Kidney (tissue), 14 donors: ENCODE measurements around the gene TCL1B. TPM values are rescaled to one million over a fixed set of nuclear protein-coding genes. Genes with fewer than 3 reads are reported as not detected.
A peak's percentile ranks its signal among the peaks of the same experiment; 100 is the strongest.

ENCODE experiments used
- DNase-seq, 5 donors: peaks; one replicate each; pipeline ENCODE4 v3.0.0-alpha.2; 2013 to 2020
- FAIRE-seq: peaks from 2 replicates; lab custom pipeline; 2012; peaks lifted over from hg19 to GRCh38; lab: Jason Lieb, UNC
- H3K27ac ChIP-seq, 2 donors: one replicate each; pipeline ENCODE4 v1.7.0; 2013; ENCODE audit warnings: low read depth in 2 of 2, low read length in 2 of 2, inconsistent platforms in 1 of 2
- H3K27me3 ChIP-seq: one replicate; pipeline ENCODE4 v1.7.1; 2013; ENCODE audit warnings: low read length, inconsistent platforms; ENCODE audit not compliant: control insufficient read depth, insufficient read depth
- H3K36me3 ChIP-seq, 3 donors: one replicate each; pipeline versions ENCODE4 v1.7.0 to v1.7.1; 2013; ENCODE audit warnings: low read length in 3 of 3, control low read depth in 1 of 3, inconsistent platforms in 1 of 3; ENCODE audit not compliant: insufficient read depth in 3 of 3, control insufficient read depth in 2 of 3
- H3K4me1 ChIP-seq, 3 donors: one replicate each; pipeline versions ENCODE4 v1.7.0 to v1.7.1; 2013; ENCODE audit warnings: low read length in 3 of 3, inconsistent platforms in 1 of 3, low read depth in 1 of 3; ENCODE audit not compliant: control insufficient read depth in 2 of 3, insufficient read depth in 2 of 3
- H3K4me3 ChIP-seq, 3 donors: one replicate each; pipeline versions ENCODE4 v1.7.0 to v1.8.1; 2013; ENCODE audit warnings: low read length in 3 of 3, control low read depth in 1 of 3, inconsistent platforms in 1 of 3
- H3K9ac ChIP-seq, 3 donors: one replicate each; pipeline versions ENCODE4 v1.7.0 to v1.7.1; 2013; ENCODE audit warnings: low read length in 3 of 3, control low read depth in 1 of 3, inconsistent platforms in 1 of 3
- H3K9me3 ChIP-seq, 3 donors: one replicate each; pipeline versions ENCODE4 v1.7.0 to v1.7.1; 2013; ENCODE audit warnings: low read length in 3 of 3, control low read depth in 1 of 3, inconsistent platforms in 1 of 3; ENCODE audit not compliant: control insufficient read depth in 2 of 3, insufficient read depth in 1 of 3
- CTCF ChIP-seq: IDR thresholded peaks from 3 replicates; pipeline ENCODE4 v1.5.1; 2012; ENCODE audit warnings: mild to moderate bottlenecking, moderate library complexity, borderline replicate concordance; ENCODE audit not compliant: insufficient read depth; ENCODE audit errors: extremely low read depth
- intact Hi-C: fragments of 100-400 bp; cut with DNase I; formaldehyde crosslinking; loops from one replicate; pipeline ENCODE4 v1.11.1; 2022
- polyA plus RNA-seq: library from polyadenylated mRNA; stranded (reverse); fragments of 350-450 nt; fragmentation: Illumina TruSeq; extraction: RNeasy Lipid Tissue Mini Kit (QIAGEN cat#74804); gene quantifications from one replicate; pipeline ENCODE4 v1.2.3, GENCODE V29; 2014; ENCODE audit warnings: low read depth, low replicate concordance; ENCODE audit not compliant: insufficient read depth
- total RNA-seq: library from RNA; stranded (reverse); fragmentation: NEBNext Ultra II Directional; extraction: Animal tissue kit (Norgen Biotek cat#: 25700); gene quantifications from one replicate; pipeline ENCODE4 v1.2.1, GENCODE V29; 2021
- donor health status: control.
- donor health status: control.
- donor health status: control.
- donor health status: control.
- donor health status: control.
- donor health status: DM: yes; HTN: yes; CAD: no.
- donor health status: Normal renal cell carcinoma (clear cell type).

TCL1B gene
- total and polyA plus RNA-seq, 2 donors from 2014 or later = not detected

GRCh38 chr14:95666450-95666849 lies 19.8 kb upstream of the TCL1B start:
- Histone ChIP-seq H3K4me1 (peaks cover 5 to 24% (median 21%) of the 10 kb centered on the region in 3 donors), H3K9me3 (no peaks in the 10 kb centered on the region), H3K27me3 (no peaks in the 10 kb centered on the region), H3K36me3 (no peaks in the 10 kb centered on the region), H3K9ac (no peak overlapping the region), H3K4me3 (no peak overlapping the region), H3K27ac (no peak overlapping the region)
- TF ChIP-seq CTCF = no peak
- intact Hi-C loops = no loop called here
- DNase-seq = no peak
- no peak for FAIRE-seq

GRCh38 chr14:95667249-95667693 lies 19.0 kb upstream of the TCL1B start:
- intact Hi-C loops = no loop called here
- H3K36me3 ChIP-seq = no peaks in the 10 kb centered on the region
- H3K4me3 ChIP-seq = no peak overlapping the region
- H3K9ac ChIP-seq = no peak overlapping the region
- TF ChIP-seq CTCF = no peak
- no peak overlapping the region for H3K27ac ChIP-seq
- FAIRE-seq (no peak), DNase-seq (peak in 2 of 5 donors; percentile 48 to 51)
- no peaks in the 10 kb centered on the region for H3K27me3 ChIP-seq
- H3K9me3 ChIP-seq = no peaks in the 10 kb centered on the region
- H3K4me1 ChIP-seq = peaks cover 5 to 25% (median 18%) of the 10 kb centered on the region in 3 donors

- TF ChIP-seq CTCF = no peak
- Histone ChIP-seq H3K27ac (no peak overlapping the region), H3K9me3 (no peaks in the 10 kb centered on the region), H3K4me1 (peaks cover 0 to 21% (median 9%) of the 10 kb centered on the region in 3 donors), H3K9ac (no peak overlapping the region), H3K27me3 (no peaks in the 10 kb centered on the region), H3K4me3 (no peak overlapping the region), H3K36me3 (no peaks in the 10 kb centered on the region)
- FAIRE-seq (no peak), DNase-seq (no peak)
- intact Hi-C loops = no loop called here
Measured at GRCh38 chr14:95668235-95668772, 17.9 kb upstream of the TCL1B start.

GRCh38 chr14:95674613-95675012 lies 11.6 kb upstream of the TCL1B start:
- no peaks in the 10 kb centered on the region for H3K27me3 ChIP-seq
- H3K27ac ChIP-seq = no peak overlapping the region
- H3K4me3 ChIP-seq = no peak overlapping the region
- H3K9ac ChIP-seq = no peak overlapping the region
- no peaks in the 10 kb centered on the region for H3K36me3 ChIP-seq
- peaks cover 0 to 10% (median 0%) of the 10 kb centered on the region in 3 donors for H3K9me3 ChIP-seq
- DNase-seq (no peak), FAIRE-seq (no peak)
- TF ChIP-seq CTCF = no peak
- H3K4me1 ChIP-seq = peaks cover 0 to 5% (median 2%) of the 10 kb centered on the region in 3 donors
- intact Hi-C loops = no loop called here
